Caki2 (cell line): ENCODE results near the gene PSMB10. TPM values are rescaled to one million over a fixed set of nuclear protein-coding genes. Genes with fewer than 3 reads are reported as not detected.
"Not testable (repeated sequence)": the region's sequence is repeated elsewhere in the genome, so short reads cannot be mapped to it uniquely, and the experiment has no call there.

ENCODE experiments used
- DNase-seq: peaks from one replicate; pipeline ENCODE4 v3.0.0-alpha.2; 2015; ENCODE audit warnings: low read depth
- in situ Hi-C: cut with HindIII; loops from 2 replicates; pipeline ENCODE4 v1.10.0; 2016; ENCODE audit warnings: low sequenced_read_pairs, low pct_unique_long_range_greater_than_20kb, mixed read lengths
- total RNA-seq: library from RNA; depleted of rRNA; stranded (reverse); fragments of >200 nt; shearing (Covaris generic); gene quantifications from 2 replicates; pipeline ENCODE4 v1.2.3, GENCODE V29; 2014; ENCODE audit warnings: low replicate concordance; rRNA removed

Gene PSMB10
- 28.8 and 62.9 TPM in 2 replicates for total RNA-seq

- in situ Hi-C loops = no loop called here
Observed at GRCh38 chr16:67936124-67936879, at the start of gene PSMB10. Gene PSMB10 (minus strand): TSS chr16:67936850. CDS start chr16:67936749, 101 bp downstream.

GRCh38 chr16:67982011-67982696 is 45.5 kb upstream of the PSMB10 start:
- DNase-seq = no peak
- in situ Hi-C loops = no loop called here

More at GRCh38 chr16:67936124-67936879, at the start of gene PSMB10:
- DNase-seq = peak; percentile 57

DNA sequence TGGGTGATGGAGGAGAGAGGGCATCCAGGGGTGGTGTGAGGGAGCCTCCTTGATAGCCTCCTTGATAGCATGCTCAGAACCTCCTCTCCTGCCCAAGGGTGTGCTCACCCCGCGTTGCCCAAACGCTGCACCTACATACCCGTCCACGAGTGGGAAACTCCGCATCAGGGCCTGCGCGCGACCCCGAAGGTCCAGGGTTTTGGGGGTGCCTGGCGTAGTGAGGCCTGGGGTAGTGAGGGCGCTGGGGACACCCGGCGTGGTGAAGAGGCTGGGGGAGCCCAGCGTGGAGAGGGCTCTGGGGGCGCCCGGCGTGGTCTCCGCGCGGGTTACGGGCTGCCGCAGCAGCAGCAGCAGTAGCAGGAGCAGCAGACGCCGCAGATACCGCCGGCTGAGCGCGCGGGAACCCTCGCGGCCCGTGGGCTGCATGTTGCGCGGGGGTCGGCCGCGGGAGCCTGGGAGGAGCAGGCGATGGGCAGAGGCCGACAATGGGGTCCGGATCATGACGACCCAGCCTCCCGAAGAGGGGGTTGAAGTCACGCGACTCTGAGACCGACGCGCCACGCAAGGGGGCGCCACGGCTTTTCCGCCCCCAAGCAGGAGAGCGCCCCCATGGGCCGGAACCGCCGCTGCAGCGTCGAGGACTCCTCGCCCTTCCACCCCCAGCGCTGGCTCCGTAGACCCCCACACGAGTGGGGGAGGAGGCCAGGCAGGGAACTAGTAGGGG is 43.5 kb upstream of the PSMB10 start, which contains the start of gene DPEP3:
DPEP3 (minus strand) TSS at position 545 of the 724 bp plus-strand sequence; CDS start at position 426, 119 bp downstream.
- DNase-seq = no peak
- in situ Hi-C loops = no loop called here

DNA sequence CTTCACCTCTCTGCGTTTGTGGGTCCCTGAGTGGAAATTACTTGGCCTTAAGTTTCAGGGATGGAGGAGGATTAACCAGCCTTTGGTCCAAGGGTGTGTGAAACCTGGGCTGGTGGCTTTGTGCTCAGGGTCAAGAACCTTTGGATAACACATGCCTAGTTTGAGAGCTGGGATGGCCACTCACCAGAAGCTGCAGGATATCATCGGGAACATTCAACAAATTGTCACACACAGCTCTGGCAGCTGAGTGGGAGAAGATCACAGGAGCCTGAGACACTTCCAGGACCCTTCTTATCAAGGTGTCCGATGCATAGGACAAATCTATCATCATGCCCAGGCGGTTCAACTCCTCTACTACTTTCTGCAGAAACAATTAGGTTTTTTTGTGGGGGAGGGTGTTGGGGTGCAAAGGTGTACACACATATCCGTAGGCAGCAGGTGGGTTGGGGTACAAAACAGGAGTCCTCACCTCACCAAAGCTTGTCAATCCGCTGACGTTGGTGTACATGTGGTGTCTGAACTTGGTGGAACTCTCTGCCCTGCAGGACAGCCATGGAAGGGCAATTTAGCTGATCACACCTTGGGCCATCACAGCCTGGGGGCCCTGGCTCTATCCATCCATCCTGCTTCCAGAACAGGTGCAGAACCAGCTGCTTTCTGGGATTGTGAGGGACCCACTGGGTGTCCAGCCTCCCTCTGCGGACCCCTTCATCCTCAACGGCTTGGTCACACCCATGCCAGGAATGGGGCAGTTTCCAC is 41.0 kb upstream of the PSMB10 start:
- in situ Hi-C loops = no loop called here
- no peak for DNase-seq

GRCh38 chr16:67977005-67977404 is 40.4 kb upstream of the PSMB10 start:
- no peak for DNase-seq
- in situ Hi-C loops = no loop called here

DNA sequence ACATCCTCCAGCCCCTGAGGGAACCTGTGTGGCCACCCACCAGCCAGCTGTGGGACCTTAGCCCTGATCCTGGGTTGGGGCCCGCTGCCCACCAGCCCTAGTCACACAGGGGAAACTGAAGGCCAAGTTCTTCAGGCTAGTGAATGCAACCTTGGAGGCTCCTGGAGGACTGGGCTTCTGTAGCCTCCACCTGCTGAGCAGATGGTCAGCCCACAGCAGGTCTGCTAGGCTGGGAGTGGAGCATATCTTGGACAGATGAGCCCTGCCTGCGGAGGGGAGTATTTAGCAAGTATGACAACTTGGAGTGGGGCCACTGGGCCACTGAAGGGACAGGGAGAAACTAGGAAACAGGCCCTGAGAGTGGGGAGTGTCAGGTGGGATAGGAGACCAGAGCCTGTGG is 39.6 kb upstream of the PSMB10 start:
- DNase-seq = no peak
- in situ Hi-C loops = no loop called here

GRCh38 chr16:67975321-67976105 is 38.9 kb upstream of the PSMB10 start:
- in situ Hi-C loops = no loop called here
- DNase-seq = no peak

DNA sequence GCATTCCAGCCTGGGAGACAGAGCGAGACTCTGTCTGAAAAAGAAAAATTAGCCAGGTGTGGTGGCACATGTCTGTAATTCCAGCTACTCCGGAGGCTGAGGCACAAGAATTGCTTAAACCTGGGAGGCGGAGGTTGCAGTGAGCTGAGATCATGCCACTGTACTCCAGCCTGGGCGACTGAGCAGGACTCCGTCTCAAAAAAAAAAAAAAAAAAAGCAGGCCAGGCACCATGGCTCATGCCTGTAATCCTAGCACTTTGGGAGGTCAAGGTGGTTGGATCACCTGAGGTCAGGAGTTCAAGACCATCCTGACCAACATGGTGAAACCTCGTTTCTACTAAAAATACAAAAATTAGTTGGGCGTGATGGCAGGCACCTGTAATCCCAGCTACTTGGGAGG is 35.6 kb upstream of the PSMB10 start:
- in situ Hi-C loops, DNase-seq: not testable (repeated sequence)

DNA sequence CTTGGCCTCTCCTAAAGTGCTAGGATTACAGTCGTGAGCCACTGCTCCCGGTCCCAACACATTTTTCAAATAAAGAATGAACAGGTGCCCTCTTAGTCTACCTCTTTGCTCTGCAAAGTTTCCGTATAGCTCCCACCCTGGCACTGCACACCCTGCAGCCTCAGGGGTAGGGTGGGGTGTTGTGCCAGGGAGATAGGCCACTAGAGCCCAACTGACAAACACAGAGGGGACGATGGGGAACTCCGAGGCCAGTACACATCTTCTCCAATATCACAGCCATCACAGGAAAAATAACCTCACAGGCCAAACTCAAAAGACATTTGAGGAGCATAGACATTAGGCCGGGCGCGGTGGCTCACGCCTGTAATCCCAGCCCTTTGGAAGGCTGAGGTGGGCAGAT is 34.5 kb upstream of the PSMB10 start:
- DNase-seq = no peak
- in situ Hi-C loops = no loop called here

DNA sequence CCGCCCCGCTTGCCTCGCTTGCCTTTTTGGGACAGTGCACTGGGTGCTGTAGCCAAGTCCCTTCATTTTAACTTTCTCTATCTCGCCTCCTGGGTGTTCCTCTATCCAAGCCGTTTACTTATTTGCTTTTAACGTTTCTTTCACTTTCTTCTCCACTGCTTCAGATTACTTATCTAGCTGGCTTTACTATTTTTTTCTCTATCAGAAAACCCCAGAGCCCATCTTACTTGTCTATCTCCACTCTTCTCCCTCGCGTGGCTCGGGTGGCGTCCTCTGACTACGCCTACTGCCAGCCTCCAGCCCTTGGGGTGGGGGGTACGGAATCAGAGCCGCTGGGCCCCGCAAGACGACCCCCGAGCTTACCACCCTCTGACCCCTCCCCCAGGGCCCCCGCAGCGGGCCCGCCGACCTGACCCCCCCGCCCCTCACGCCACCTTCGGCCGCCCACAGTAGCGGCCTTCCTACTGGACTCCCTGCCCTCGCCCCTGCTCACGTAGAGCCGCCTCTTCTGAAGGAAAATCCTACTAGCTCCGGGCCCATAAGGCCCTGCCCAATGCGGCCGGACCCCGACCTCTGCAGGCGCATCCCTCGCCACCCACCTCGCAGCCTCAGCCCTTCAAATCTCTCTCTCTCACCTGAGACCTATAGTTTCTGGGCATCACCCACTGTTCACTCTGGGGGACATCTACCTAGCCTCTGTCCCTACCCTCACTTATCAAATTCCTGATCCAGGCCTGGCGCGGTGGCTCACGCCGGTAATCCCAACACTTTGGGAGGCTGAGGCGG is 32.8 kb upstream of the PSMB10 start:
- DNase-seq = no peak
- in situ Hi-C loops = no loop called here

DNA sequence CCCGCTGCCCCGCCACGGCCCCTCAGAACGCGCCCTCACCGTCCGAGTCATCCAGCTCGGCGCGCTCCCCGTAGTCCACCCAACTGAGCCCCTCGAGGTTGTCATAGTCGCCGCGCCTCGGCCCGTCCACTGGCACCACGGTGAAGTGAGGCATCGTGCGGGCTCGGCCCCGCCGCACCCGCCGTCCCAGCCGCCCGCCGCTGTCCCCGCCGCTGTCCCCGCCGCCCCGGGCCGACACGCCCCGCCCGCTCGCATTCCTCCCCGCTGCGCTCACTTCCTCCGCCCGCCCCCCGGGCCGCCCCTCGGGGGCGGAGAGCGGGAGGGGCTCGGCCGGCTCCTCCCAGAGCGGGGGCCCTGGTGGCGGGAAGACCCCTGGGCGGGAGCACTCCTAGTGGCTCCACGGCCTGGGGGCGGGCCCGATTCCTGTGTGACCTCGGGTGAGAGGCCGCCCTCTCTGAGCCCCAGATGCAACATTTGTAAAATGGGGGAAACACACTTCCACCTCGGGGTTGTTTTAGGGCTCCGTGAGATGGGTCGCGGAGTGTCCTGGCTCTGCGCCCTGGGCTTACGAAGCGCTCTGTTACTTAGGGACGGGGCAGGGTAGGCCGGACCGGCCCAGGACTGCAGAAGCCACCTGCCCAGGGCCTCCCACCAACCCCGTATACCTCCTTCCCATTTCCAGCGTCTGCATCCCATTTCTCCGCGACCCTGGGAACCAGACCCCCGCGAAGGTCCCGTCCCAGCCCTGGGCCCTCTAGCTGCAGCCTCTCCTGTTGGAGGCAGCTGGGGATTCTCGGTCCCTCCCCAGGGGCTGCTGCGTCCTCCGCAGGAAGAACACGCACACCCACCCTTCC is 32.0 kb upstream of the PSMB10 start, which contains the start of gene SLC12A4:
SLC12A4 (minus strand) TSS at position 238 of the 854 bp plus-strand sequence; CDS start at position 154, 84 bp downstream.
- in situ Hi-C loops = no loop called here
- peak; percentile 72 for DNase-seq

GRCh38 chr16:67967958-67968399 is 31.3 kb upstream of the PSMB10 start:
- in situ Hi-C loops = no loop called here
- DNase-seq = no peak

DNA sequence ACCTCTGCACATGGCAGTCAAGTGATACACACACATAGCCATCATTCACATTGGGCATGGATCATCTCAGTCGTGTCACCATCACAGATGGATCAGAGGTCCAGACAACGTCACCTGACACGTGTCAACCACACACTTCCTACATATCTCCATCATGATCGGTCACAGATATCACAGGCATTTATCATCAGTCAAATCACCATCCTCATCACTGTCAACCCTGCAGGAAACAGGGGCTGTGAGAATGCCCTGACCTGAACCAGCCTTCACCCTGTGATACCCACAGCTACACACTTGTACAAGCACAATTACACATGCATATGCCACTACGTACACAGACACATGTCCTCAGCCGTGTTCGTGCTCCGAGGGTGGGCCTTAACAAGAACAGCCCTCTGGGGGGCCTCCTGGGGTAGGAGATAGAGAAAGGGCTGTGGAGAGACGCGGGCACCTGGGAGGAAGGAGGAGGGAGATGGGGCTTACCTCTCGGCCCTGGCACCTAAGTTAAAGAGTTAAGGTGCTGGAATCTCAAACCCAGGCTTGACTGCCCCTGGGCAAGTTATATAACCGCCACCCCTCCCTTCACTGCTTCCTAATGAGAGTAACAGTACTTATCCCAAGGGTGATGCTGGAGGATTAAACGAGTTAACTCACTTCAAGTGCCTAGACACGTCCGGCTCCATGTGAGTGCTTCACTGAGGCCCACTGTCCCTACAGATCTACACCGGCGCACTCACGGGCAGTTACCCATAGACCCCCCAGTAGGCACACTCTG is 30.7 kb upstream of the PSMB10 start:
- in situ Hi-C loops = no loop called here
- no peak for DNase-seq

DNA sequence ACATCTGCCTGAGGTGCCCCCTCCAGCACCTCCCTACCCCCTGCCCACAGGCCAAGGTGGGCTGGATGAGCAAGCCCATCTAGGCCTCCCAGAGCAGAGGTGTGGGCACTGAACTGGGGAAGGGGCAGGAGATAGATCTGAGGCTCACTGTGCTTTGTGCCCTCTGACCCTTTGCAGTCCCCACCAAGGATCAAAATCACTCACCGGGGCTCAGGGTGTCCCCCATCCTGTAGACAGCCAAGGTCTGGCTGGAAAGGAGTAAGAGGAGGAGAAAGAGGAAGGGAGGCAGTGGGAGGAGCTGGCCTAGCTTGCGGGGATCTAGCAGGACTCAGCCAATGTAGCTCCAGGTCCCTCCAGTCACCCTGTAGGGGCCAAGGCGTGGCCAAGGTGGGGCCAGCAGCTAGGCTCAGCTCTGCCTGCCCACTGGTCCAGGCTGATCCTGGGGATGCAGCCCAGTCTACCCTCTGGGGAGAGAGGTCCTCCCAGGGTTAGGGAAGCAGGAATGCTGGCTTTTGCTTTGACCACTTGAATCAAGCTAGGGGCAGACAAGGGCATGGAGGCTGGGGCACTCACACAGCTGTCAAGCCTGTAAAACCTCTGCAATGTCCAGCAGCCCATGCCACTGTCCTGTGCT is 30.0 kb upstream of the PSMB10 start:
- in situ Hi-C loops = no loop called here

More for the DNA sequence above, 30.0 kb upstream of the PSMB10 start:
- DNase-seq = peak; percentile 54
